ENCODE results near the gene ZNF462. TPM values are rescaled to one million over a fixed set of nuclear protein-coding genes. Genes with fewer than 3 reads are reported as not detected.

Gene ZNF462
- total RNA-seq, 2 donors from 2014 or later: 28.9 to 29.3 TPM

GRCh38 chr9:106880081-106880480 lies 17.1 kb downstream of the ZNF462 start:
- intact Hi-C loops (cut with DNase I): no loop called here
- DNase-seq: no peak
- no peaks in the 10 kb centered on the region for H3K4me1 ChIP-seq
- H3K27me3 ChIP-seq: no peaks in the 10 kb centered on the region
- H3K9ac ChIP-seq (ENCODE audit: low read depth in 2 of 2, low read length in 2 of 2): no peak overlapping the region
- TF ChIP-seq, protein P1, sequence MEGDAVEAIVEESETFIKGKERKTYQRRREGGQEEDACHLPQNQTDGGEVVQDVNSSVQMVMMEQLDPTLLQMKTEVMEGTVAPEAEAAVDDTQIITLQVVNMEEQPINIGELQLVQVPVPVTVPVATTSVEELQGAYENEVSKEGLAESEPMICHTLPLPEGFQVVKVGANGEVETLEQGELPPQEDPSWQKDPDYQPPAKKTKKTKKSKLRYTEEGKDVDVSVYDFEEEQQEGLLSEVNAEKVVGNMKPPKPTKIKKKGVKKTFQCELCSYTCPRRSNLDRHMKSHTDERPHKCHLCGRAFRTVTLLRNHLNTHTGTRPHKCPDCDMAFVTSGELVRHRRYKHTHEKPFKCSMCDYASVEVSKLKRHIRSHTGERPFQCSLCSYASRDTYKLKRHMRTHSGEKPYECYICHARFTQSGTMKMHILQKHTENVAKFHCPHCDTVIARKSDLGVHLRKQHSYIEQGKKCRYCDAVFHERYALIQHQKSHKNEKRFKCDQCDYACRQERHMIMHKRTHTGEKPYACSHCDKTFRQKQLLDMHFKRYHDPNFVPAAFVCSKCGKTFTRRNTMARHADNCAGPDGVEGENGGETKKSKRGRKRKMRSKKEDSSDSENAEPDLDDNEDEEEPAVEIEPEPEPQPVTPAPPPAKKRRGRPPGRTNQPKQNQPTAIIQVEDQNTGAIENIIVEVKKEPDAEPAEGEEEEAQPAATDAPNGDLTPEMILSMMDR (IDR thresholded peaks at IDR 0.05): no peak
- H3K27ac ChIP-seq: no peak overlapping the region
- H3K36me3 ChIP-seq: no peaks in the 10 kb centered on the region
- H3K4me3 ChIP-seq: no peak overlapping the region
- no peaks in the 10 kb centered on the region for H3K9me3 ChIP-seq

GRCh38 chr9:106880863-106881262 lies 17.9 kb downstream of the ZNF462 start:
- Histone ChIP-seq H3K9me3 (no peaks in the 10 kb centered on the region), H3K4me1 (no peaks in the 10 kb centered on the region), H3K27ac (no peak overlapping the region), H3K4me3 (no peak overlapping the region), H3K27me3 (no peaks in the 10 kb centered on the region), H3K9ac (ENCODE audit: low read depth in 2 of 2, low read length in 2 of 2) (no peak overlapping the region), H3K36me3 (no peaks in the 10 kb centered on the region)
- intact Hi-C loops (cut with DNase I): no loop called here
- DNase-seq: no peak
- TF ChIP-seq, protein P1 (IDR thresholded peaks at IDR 0.05): no peak

DNA sequence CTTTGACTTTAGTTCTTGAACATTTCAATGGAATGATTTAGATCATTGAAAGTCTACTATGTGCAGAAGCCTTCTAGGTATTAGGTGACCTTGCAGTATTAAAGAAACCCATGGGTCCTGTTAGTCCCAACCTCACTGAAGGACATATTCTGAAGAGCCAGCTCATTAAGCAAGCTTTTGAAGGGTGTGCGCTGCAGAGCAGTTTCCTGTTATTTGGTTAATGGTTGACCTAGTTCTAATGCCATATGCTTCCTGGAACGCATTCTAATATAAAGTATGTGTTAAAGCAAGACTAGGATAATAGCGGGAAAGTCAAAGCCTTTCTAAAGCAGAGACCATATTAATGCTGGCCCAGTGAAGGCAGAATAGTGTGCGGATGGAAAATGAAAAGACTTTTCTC lies 20.1 kb downstream of the ZNF462 start:
- H3K9me3 ChIP-seq: no peaks in the 10 kb centered on the region
- TF ChIP-seq, protein P1 (IDR thresholded peaks at IDR 0.05): no peak
- H3K27ac ChIP-seq: no peak overlapping the region
- H3K4me3 ChIP-seq: no peak overlapping the region
- no peaks in the 10 kb centered on the region for H3K36me3 ChIP-seq
- no peaks in the 10 kb centered on the region for H3K4me1 ChIP-seq
- no peak overlapping the region for H3K9ac ChIP-seq (ENCODE audit: low read depth in 2 of 2, low read length in 2 of 2)
- no peaks in the 10 kb centered on the region for H3K27me3 ChIP-seq
- no peak for DNase-seq
- intact Hi-C loops (cut with DNase I): no loop called here

DNA sequence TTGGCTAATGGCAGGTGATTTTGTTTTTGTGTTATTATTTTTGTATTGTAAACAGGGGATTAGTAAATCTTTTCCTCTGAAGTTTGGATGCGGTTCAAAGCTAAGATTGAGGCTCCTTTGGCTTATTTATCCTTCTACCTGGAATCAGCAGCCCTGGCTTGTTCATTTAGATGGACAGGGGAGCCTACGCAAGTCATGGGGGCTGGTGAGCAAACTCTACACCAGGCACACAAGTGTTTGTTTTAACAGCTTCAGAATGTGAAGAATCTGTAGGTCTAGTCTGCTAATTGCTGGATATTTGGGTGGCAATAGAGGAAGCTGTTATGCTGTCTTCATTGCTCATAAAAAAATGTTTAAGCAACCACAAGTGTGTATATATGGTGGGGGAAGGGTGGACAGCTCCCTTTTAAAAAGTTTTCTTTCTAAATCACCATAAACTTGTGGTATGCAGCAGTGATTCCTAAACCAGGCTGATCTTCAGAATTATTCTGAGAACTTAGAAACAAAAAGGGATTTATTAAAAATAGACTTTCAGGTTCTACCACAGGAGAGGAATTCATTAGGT lies 20.7 kb downstream of the ZNF462 start:
- TF ChIP-seq, protein P1 (IDR thresholded peaks at IDR 0.05): no peak
- Histone ChIP-seq H3K27ac (no peak overlapping the region), H3K4me3 (no peak overlapping the region), H3K4me1 (no peaks in the 10 kb centered on the region), H3K9me3 (no peaks in the 10 kb centered on the region), H3K27me3 (no peaks in the 10 kb centered on the region), H3K36me3 (no peaks in the 10 kb centered on the region), H3K9ac (ENCODE audit: low read depth in 2 of 2, low read length in 2 of 2) (no peak overlapping the region)
- intact Hi-C loops (cut with DNase I): no loop called here
- DNase-seq: no peak

DNA sequence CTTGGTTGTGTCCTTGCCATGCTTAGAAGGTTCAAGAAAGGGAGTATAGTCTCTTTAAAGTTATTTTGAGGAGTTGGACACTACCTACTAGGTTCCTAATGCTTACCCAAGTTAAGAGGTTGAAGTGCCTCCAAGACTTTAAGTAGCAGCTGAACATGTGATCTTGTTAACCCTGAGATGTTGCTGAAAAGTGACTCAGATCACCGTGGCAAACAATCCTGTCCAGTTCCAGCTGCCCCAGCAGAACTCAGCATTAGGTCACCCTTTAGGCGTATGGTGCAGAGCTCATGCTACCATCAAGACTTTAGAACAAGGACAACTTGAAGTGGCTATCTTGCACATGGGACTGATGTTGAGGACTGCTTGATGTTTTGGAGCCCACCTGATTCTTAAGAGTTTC lies 22.5 kb downstream of the ZNF462 start:
- Histone ChIP-seq H3K36me3 (no peaks in the 10 kb centered on the region), H3K4me3 (no peak overlapping the region), H3K9me3 (no peaks in the 10 kb centered on the region), H3K27ac (no peak overlapping the region), H3K9ac (ENCODE audit: low read depth in 2 of 2, low read length in 2 of 2) (no peak overlapping the region), H3K27me3 (no peaks in the 10 kb centered on the region), H3K4me1 (no peaks in the 10 kb centered on the region)
- TF ChIP-seq, protein P1 (IDR thresholded peaks at IDR 0.05): no peak
- DNase-seq: no peak
- intact Hi-C loops (cut with DNase I): no loop called here

Data from colonic mucosa (tissue), 4 donors.